ENCODE results near the gene ULK2.

The ULK2 gene

GRCh38 chr17:19780846-19781245 lies 86.9 kb downstream of the ULK2 start:
- H3K4me3 ChIP-seq (ENCODE audit: low read depth, low read length): no peak overlapping the region
- TF ChIP-seq, protein P1, sequence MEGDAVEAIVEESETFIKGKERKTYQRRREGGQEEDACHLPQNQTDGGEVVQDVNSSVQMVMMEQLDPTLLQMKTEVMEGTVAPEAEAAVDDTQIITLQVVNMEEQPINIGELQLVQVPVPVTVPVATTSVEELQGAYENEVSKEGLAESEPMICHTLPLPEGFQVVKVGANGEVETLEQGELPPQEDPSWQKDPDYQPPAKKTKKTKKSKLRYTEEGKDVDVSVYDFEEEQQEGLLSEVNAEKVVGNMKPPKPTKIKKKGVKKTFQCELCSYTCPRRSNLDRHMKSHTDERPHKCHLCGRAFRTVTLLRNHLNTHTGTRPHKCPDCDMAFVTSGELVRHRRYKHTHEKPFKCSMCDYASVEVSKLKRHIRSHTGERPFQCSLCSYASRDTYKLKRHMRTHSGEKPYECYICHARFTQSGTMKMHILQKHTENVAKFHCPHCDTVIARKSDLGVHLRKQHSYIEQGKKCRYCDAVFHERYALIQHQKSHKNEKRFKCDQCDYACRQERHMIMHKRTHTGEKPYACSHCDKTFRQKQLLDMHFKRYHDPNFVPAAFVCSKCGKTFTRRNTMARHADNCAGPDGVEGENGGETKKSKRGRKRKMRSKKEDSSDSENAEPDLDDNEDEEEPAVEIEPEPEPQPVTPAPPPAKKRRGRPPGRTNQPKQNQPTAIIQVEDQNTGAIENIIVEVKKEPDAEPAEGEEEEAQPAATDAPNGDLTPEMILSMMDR (IDR thresholded peaks at IDR 0.05; ENCODE audit: low read depth, low read length): no peak

DNA sequence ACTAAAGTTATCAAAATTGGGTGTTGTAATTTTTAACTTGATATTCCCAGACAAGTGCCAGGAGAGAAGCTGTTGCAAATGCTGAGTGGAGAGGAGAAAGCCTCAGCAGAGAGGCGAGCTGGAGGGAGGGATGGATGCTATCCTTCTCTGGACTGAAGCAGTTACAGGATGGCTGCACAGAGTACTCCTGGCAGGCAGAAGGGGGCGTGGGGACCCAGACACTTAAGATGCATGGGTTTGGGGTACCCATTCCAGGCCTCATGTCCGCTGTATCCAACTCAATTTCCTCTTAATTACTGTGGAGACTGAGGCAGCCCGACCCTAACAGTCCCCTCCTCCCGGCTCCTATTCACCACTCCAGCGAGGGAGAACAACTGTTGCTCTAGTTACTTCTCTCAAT lies 94.2 kb downstream of the ULK2 start:
- TF ChIP-seq, protein P1 (IDR thresholded peaks at IDR 0.05; ENCODE audit: low read depth, low read length): no peak
- no peak overlapping the region for H3K4me3 ChIP-seq (ENCODE audit: low read depth, low read length)

DNA sequence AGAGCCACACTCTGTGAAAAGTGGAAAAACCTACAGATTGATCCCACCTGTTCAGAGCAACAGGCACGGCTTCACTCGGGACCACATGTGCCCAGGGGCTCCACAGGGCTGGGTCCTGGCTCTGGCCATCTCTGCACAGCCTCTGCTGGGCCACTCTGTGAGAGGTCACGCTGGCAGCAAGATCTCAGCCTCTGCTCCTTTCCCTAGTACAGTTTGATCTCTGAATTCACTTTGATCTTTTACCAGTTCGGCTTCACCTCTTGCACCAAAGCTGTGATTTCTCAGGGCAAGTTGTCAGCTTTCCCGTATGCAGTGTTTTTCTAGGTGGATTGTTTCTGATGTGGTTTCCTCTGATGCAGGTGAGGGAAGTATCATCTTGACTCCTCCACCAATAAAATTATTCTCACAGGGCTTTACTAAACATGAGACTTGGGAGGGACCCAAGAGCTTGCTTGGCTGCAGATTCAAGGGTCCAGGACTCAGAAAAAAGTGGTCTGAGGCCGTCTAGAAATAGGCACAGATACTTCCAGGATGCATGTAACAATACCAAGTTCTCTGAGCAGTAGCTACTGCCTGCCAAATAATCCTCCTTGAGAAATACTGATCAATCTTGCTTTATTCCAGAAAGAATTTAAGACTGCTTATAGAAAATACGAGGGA lies 95.6 kb downstream of the ULK2 start:
- no peak overlapping the region for H3K4me3 ChIP-seq (ENCODE audit: low read depth, low read length)
- TF ChIP-seq, protein P1 (IDR thresholded peaks at IDR 0.05; ENCODE audit: low read depth, low read length): no peak

DNA sequence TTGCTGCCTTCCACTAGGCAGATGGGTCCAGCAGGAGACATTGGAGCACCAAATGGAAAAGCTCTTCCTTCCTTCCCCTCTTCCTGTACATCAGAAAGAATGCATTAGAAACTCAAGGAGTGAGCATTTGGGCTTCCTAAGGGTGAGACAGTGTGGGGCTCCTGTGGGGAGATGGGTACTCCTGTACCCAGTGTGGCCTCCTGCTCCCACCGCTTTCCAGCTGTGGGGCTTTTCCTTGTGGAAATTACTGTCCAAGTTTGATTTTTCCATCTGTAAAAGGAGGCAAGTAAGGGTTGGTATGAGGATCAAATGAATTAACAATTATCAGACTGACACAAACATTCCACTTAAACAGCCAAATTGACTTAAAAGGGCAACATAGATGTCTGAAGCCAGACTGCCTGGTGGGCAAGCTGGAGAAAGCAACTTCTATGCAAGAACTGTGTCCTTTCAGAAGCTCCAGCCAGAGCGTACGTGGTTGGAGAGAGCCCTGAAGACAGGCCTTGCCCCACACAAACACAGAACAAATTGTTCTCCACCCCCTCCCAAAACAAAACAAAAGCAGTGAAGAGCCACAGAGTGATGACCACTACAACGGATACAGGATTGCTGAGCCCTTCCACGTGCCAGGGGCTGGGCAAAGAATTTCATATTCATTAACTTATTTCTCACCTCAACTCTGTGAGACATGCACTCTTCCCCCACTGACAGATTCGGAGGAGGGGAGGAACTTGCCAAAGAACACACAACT lies 96.6 kb downstream of the ULK2 start:
- no peak overlapping the region for H3K4me3 ChIP-seq (ENCODE audit: low read depth, low read length)
- TF ChIP-seq, protein P1 (IDR thresholded peaks at IDR 0.05; ENCODE audit: low read depth, low read length): no peak

DNA sequence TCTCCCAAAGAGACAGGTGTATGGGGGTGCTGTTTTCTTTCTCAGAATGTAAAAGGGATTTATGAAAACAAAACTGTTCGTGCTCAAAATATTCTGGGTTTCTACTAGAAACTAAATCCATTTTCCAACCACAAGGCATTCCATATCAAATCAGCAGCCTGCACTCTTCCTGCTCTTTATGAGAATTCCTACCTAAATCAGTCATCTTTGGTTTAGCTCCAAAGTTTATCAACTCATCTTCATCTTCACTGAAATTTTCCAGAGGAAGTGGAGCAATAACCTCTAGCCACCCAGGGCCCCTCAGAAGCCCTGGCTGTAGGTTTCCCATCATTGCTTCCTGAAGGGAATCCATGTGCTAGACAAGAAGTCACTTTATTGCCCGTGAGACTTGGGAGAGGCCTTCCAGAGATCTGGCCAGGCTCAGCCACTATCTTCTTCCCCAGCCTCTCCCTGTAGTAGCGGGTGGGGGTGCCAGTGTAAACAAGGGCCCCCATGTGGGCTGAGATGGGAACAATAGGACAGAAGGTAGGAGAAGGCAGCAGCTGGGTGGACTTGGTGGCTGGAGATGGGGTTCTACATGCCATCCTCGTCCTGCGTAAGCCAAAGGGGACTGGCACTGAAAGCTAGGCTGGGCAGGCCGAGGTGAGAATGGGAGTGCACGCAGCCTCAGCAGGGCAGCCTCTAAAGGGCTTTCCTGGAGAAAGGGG lies 97.6 kb downstream of the ULK2 start:
- no peak overlapping the region for H3K4me3 ChIP-seq (ENCODE audit: low read depth, low read length)
- TF ChIP-seq, protein P1 (IDR thresholded peaks at IDR 0.05; ENCODE audit: low read depth, low read length): no peak

DNA sequence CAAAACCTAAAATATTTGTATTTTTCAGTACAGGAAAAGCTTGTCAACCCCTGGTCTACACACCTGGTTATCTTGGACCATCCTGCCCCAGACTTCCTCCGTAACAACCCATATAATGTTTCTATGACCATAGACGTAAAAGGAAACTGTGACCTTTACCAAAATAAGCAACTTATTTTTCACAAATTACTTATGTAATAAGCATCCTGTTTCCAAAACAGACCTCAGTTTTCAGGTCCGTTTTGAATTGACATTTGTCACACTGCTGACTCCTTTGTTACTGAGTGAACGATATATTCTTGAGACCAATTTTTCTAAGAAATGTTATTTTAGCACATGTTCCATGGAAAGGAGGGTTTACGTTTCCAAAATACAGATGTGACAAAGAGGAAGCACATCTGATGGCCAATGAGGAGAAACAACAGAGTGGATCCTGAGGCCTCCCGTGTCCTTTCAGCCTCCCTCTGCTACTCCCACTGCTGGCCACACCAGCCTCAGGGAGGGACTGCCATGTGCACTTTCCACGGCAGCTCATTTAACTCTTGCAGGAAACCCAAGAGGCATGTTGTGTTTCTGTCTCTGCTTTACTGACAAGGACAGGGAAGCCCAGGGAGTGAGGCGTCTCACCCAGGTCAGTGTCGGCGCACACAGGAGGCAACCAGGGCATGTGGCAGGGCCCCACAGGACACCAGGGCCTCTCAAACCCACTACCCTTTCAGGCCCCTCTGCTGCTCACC lies 99.5 kb downstream of the ULK2 start:
- no peak overlapping the region for H3K4me3 ChIP-seq (ENCODE audit: low read depth, low read length)

More for the DNA sequence above, 99.5 kb downstream of the ULK2 start:
- TF ChIP-seq, protein P1 (IDR thresholded peaks at IDR 0.05; ENCODE audit: low read depth, low read length): no peak

Measured in WI38 (cell line).